ENCODE data around the gene ATP11A. TPM values are rescaled to one million over a fixed set of nuclear protein-coding genes. Genes with fewer than 3 reads are reported as not detected.
A peak's percentile ranks its signal among the peaks of the same experiment; 100 is the strongest.

The ATP11A gene
- total RNA-seq, 5 donors from 2014 or later (not counting 1 experiment from before 2014, with no cell fraction given): 35.7 to 57.1 (median 48.5) TPM

DNA sequence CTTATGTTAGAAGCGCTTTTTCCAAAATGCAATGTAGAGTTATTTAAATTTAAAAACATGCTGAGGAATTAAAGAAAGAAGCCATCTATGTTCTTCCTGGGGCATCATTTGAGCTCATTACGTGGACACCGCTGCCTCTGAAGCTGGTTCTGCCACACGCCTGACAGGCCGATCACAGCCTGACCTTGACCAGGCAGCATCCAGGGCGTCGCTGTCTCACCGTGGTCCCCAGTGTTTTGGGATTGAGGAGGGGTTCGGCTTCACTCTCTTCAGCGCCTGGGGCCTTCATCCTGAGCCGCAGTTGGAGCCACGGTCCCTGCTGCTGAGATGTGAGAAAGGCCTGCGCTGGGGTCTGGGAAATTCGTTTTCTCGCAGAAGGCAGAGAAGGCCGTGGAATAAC is 64.0 kb downstream of the ATP11A start:
- H3K27ac Mint-ChIP-seq: no peak overlapping the region
- H3K27ac ChIP-seq (ENCODE audit: low read length): no peak overlapping the region
- CTCF ChIA-PET: no interaction called here

DNA sequence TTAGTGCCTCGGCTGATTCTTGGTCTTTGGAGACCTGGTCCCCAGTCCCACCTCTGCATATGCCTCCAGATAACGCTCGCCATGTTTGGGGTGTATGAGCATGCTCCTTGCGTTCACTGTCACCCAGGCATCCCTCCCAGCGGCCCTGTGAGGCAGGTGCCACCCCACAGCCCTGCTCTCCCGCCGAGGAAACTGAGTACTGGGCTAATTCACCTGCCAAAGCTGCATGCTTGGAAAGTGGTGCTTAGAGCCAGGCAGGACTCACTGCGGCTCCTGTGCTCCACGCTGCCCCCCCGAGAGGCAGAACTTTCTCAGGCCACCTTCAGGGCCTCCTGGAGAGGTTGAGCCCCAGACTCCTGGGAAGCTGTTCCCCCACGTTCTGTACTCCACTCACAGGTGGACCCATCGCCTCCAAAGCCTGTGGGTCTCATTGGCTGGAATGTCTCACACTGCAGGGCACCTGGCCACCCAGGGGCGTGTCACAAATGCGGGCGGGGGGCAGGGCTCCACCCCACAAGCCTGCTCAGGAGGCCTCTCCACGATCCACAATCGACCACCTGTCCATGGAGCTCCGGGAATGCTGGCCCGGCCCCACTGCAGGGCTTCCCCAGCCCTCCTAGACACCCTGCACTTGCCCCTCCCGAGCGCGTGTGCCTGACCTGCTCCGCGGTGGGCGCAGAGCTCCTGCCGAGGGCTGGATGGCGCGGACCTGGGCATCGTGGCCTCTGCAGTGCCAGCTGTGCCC is 64.6 kb downstream of the ATP11A start:
- Histone ChIP-seq H3K4me1 (ENCODE audit: control insufficient read depth in 1 of 2, extremely low read depth in 1 of 2, insufficient read depth in 2 of 2, low read length in 2 of 2) (peaks cover 9 to 12% of the 10 kb centered on the region in 2 experiments), H3K9me3 (no peaks in the 10 kb centered on the region), H3K27me3 (replicated peaks in 1 of 2; ENCODE audit: control insufficient read depth in 2 of 2, extremely low read depth in 1 of 2, insufficient read depth in 2 of 2, low read length in 1 of 2) (no peaks in the 10 kb centered on the region), H3K36me3 (ENCODE audit: control insufficient read depth in 2 of 2, extremely low read depth in 1 of 2, insufficient read depth in 1 of 2, low read length in 1 of 2) (no peaks in the 10 kb centered on the region), H3K27ac (ENCODE audit: low read length) (no peak overlapping the region), H3K4me3 (ENCODE audit: control insufficient read depth in 1 of 2, extremely low read depth in 1 of 2, low read length in 1 of 2) (no peak overlapping the region)
- WGBS (ENCODE audit: insufficient coverage): 95% methylated on average over 27 of the region's 29 CpGs
- H3K27ac Mint-ChIP-seq: no peak overlapping the region
- no peak overlapping the region for H3K4me3 Mint-ChIP-seq
- peaks cover 36 to 41% (median 40%) of the 10 kb centered on the region in 3 donors for H3K4me1 Mint-ChIP-seq
- ChIA-PET POLR2A (no interaction called here), CTCF (no interaction called here)
- no peak for DNase-seq
- peaks cover 3% of the 10 kb centered on the region for H3K36me3 Mint-ChIP-seq
- no peaks in the 10 kb centered on the region for H3K27me3 Mint-ChIP-seq
- ATAC-seq (replicated peaks in 1 of 4): no peak
- H3K9me3 Mint-ChIP-seq: no peaks in the 10 kb centered on the region

More for the DNA sequence above, 64.0 kb downstream of the ATP11A start:
- POLR2A ChIA-PET: no interaction called here
- Mint-ChIP-seq H3K9me3 (no peaks in the 10 kb centered on the region), H3K27me3 (no peaks in the 10 kb centered on the region), H3K4me3 (peak overlapping the region in 1 of 3 donors; percentile 50), H3K4me1 (peaks cover 30 to 36% (median 35%) of the 10 kb centered on the region in 3 donors), H3K36me3 (peaks cover 3% of the 10 kb centered on the region)
- H3K9me3 ChIP-seq: no peaks in the 10 kb centered on the region
- no peak for ATAC-seq (replicated peaks in 1 of 4)
- no peak overlapping the region for H3K4me3 ChIP-seq (ENCODE audit: control insufficient read depth in 1 of 2, extremely low read depth in 1 of 2, low read length in 1 of 2)
- 98% methylated on average over 15 of the region's 16 CpGs for WGBS (ENCODE audit: insufficient coverage)
- H3K4me1 ChIP-seq (ENCODE audit: control insufficient read depth in 1 of 2, extremely low read depth in 1 of 2, insufficient read depth in 2 of 2, low read length in 2 of 2): peaks cover 9 to 12% of the 10 kb centered on the region in 2 experiments
- DNase-seq: no peak
- no peaks in the 10 kb centered on the region for H3K27me3 ChIP-seq (replicated peaks in 1 of 2; ENCODE audit: control insufficient read depth in 2 of 2, extremely low read depth in 1 of 2, insufficient read depth in 2 of 2, low read length in 1 of 2)
- no peaks in the 10 kb centered on the region for H3K36me3 ChIP-seq (ENCODE audit: control insufficient read depth in 2 of 2, extremely low read depth in 1 of 2, insufficient read depth in 1 of 2, low read length in 1 of 2)

DNA sequence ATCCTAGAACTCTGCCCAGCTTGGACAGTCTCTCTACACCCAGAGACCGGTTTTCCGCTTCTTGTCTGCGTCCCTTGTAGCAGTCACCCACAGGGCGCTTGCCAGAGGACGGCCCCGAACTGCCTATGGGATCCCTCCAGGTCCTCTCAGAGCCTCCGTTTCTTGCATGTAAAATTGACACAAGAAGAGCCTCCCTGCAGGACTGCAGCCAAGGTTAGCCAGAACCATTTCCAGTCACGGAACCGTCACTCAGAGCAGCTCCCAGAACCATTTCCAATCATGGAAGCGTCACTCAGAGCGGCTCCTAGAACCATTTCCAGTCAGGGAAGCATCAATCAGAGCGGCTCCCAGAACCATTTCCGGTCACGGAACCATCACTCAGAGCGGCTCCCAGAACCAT is 65.5 kb downstream of the ATP11A start:
- Histone ChIP-seq H3K9me3 (no peaks in the 10 kb centered on the region), H3K27me3 (replicated peaks in 1 of 2; ENCODE audit: control insufficient read depth in 2 of 2, extremely low read depth in 1 of 2, insufficient read depth in 2 of 2, low read length in 1 of 2) (no peaks in the 10 kb centered on the region), H3K4me1 (ENCODE audit: control insufficient read depth in 1 of 2, extremely low read depth in 1 of 2, insufficient read depth in 2 of 2, low read length in 2 of 2) (peaks cover 9 to 12% of the 10 kb centered on the region in 2 experiments), H3K36me3 (ENCODE audit: control insufficient read depth in 2 of 2, extremely low read depth in 1 of 2, insufficient read depth in 1 of 2, low read length in 1 of 2) (no peaks in the 10 kb centered on the region), H3K27ac (ENCODE audit: low read length) (no peak overlapping the region), H3K4me3 (ENCODE audit: control insufficient read depth in 1 of 2, extremely low read depth in 1 of 2, low read length in 1 of 2) (no peak overlapping the region)
- no peaks in the 10 kb centered on the region for H3K9me3 Mint-ChIP-seq
- ATAC-seq (replicated peaks in 1 of 4) (no peak), DNase-seq (no peak)
- peaks cover 3% of the 10 kb centered on the region for H3K36me3 Mint-ChIP-seq
- no peaks in the 10 kb centered on the region for H3K27me3 Mint-ChIP-seq
- ChIA-PET CTCF (no interaction called here), POLR2A (no interaction called here)
- 95% methylated on average over 15 of the region's 15 CpGs for WGBS (ENCODE audit: insufficient coverage)
- H3K4me3 Mint-ChIP-seq: no peak overlapping the region
- peaks cover 40 to 44% (median 40%) of the 10 kb centered on the region in 3 donors for H3K4me1 Mint-ChIP-seq
- no peak overlapping the region for H3K27ac Mint-ChIP-seq

DNA sequence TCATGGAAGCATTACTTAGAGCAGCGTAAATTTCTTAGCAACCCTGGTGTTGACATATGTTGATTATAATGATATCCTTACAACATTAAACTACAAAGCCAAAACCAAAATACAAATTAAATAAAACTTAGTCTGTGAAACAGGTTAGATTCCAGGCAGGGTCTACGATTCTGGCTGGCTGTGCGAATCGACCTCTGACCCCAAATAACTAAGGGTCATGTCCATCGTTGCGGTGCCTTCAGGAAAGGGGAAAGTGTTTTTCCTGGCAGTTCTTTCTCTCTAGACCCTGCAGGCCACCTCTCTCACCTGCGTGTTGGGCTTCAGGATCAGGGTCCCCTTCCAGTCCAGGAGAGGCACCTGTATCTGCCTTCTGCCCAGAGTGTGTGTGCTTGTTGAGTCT is 66.2 kb downstream of the ATP11A start:
- Mint-ChIP-seq H3K9me3 (no peaks in the 10 kb centered on the region), H3K36me3 (peaks cover 3% of the 10 kb centered on the region), H3K4me1 (peaks cover 36 to 41% (median 40%) of the 10 kb centered on the region in 3 donors), H3K27me3 (no peaks in the 10 kb centered on the region), H3K27ac (no peak overlapping the region), H3K4me3 (no peak overlapping the region)
- Histone ChIP-seq H3K9me3 (no peaks in the 10 kb centered on the region), H3K27me3 (replicated peaks in 1 of 2; ENCODE audit: control insufficient read depth in 2 of 2, extremely low read depth in 1 of 2, insufficient read depth in 2 of 2, low read length in 1 of 2) (no peaks in the 10 kb centered on the region), H3K36me3 (ENCODE audit: control insufficient read depth in 2 of 2, extremely low read depth in 1 of 2, insufficient read depth in 1 of 2, low read length in 1 of 2) (no peaks in the 10 kb centered on the region), H3K27ac (ENCODE audit: low read length) (no peak overlapping the region), H3K4me3 (ENCODE audit: control insufficient read depth in 1 of 2, extremely low read depth in 1 of 2, low read length in 1 of 2) (no peak overlapping the region), H3K4me1 (ENCODE audit: control insufficient read depth in 1 of 2, extremely low read depth in 1 of 2, insufficient read depth in 2 of 2, low read length in 2 of 2) (peaks cover 9 to 12% of the 10 kb centered on the region in 2 experiments)
- WGBS (ENCODE audit: insufficient coverage): 100% methylated on average over 5 of the region's 7 CpGs
- no peak for ATAC-seq (replicated peaks in 1 of 4)
- no peak for DNase-seq
- POLR2A ChIA-PET: no interaction called here
- CTCF ChIA-PET: no interaction called here

DNA sequence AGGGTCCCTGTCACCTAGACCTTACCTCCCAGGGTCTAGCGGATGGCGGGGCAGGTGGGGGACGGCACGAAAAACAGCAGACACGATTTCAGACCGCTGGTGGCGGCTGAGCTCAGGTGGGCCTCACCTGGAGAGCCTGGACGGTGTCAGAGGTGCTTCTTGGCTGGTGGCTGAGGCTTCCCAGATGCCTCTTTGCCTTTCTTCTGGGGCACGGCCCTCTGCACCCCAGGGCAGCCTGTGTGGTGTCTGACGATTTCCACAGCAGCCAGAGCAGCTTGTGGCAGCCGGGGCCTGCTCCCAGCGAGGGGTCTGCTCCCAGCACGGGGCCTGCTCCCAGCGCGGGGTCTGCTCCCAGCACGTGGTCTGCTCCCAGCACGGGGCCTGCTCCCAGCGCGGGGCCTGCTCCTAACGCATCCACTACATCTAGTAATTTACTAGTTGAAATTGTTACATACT is 66.7 kb downstream of the ATP11A start:
- WGBS (ENCODE audit: insufficient coverage): 92% methylated on average over 14 of the region's 20 CpGs
- H3K4me3 Mint-ChIP-seq: no peak overlapping the region
- DNase-seq (no peak), ATAC-seq (replicated peaks in 1 of 4) (no peak)
- H3K36me3 ChIP-seq (ENCODE audit: control insufficient read depth in 2 of 2, extremely low read depth in 1 of 2, insufficient read depth in 1 of 2, low read length in 1 of 2): no peaks in the 10 kb centered on the region
- peaks cover 9 to 12% of the 10 kb centered on the region in 2 experiments for H3K4me1 ChIP-seq (ENCODE audit: control insufficient read depth in 1 of 2, extremely low read depth in 1 of 2, insufficient read depth in 2 of 2, low read length in 2 of 2)
- peaks cover 3% of the 10 kb centered on the region for H3K36me3 Mint-ChIP-seq
- ChIA-PET POLR2A (no interaction called here), CTCF (no interaction called here)
- H3K4me1 Mint-ChIP-seq: peaks cover 36 to 41% (median 40%) of the 10 kb centered on the region in 3 donors
- no peak overlapping the region for H3K27ac Mint-ChIP-seq
- H3K27me3 ChIP-seq (replicated peaks in 1 of 2; ENCODE audit: control insufficient read depth in 2 of 2, extremely low read depth in 1 of 2, insufficient read depth in 2 of 2, low read length in 1 of 2): no peaks in the 10 kb centered on the region
- no peak overlapping the region for H3K4me3 ChIP-seq (ENCODE audit: control insufficient read depth in 1 of 2, extremely low read depth in 1 of 2, low read length in 1 of 2)
- H3K9me3 ChIP-seq: no peaks in the 10 kb centered on the region
- H3K9me3 Mint-ChIP-seq: no peaks in the 10 kb centered on the region
- H3K27me3 Mint-ChIP-seq: no peaks in the 10 kb centered on the region
- H3K27ac ChIP-seq (ENCODE audit: low read length): no peak overlapping the region

DNA sequence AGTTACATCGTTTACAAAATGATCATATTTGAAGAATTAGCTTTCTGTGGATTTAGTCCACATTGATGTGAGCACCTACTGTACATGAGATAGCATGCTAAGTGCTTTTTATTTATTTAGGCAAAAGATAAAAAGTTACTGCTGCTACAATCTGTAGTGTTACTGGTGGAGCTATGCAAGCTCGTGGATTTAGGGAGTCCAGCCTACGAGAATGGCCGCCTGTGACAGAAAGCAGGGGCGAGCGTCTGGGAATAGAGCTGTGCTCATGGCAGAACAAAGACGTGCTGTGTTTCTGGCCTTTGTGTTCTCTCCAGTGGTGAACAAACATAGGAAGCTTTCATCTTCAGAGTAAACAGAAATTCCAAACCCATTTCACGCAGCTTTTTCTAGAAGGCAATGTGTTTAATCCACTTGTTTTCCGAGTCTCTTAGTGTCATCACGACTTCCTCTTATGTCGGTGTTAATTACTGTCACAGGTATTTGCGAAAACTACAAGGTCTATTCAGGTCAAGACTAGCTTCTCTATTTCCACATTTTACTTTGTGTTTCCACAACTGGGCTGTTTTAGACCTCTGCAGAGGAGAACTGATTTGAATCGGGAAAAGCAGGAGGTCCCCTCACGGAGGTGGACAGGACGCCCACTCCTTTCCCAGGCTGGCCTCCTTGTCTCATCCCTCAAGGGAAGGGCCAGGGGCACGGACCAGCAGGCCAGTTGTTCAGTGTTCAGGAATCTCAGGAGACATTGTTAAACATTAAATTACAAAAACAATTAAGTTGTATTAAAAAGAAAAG is 67.3 kb downstream of the ATP11A start:
- Histone ChIP-seq H3K27ac (ENCODE audit: low read length) (no peak overlapping the region), H3K36me3 (ENCODE audit: control insufficient read depth in 2 of 2, extremely low read depth in 1 of 2, insufficient read depth in 1 of 2, low read length in 1 of 2) (no peaks in the 10 kb centered on the region), H3K9me3 (no peaks in the 10 kb centered on the region), H3K27me3 (replicated peaks in 1 of 2; ENCODE audit: control insufficient read depth in 2 of 2, extremely low read depth in 1 of 2, insufficient read depth in 2 of 2, low read length in 1 of 2) (no peaks in the 10 kb centered on the region), H3K4me1 (ENCODE audit: control insufficient read depth in 1 of 2, extremely low read depth in 1 of 2, insufficient read depth in 2 of 2, low read length in 2 of 2) (peaks cover 9 to 12% of the 10 kb centered on the region in 2 experiments), H3K4me3 (ENCODE audit: control insufficient read depth in 1 of 2, extremely low read depth in 1 of 2, low read length in 1 of 2) (no peak overlapping the region)
- no peak for DNase-seq
- ATAC-seq (replicated peaks in 1 of 4): no peak
- H3K27me3 Mint-ChIP-seq: no peaks in the 10 kb centered on the region
- POLR2A ChIA-PET: no interaction called here
- no peaks in the 10 kb centered on the region for H3K9me3 Mint-ChIP-seq
- 99% methylated on average over 12 of the region's 16 CpGs for WGBS (ENCODE audit: insufficient coverage)
- H3K27ac Mint-ChIP-seq: no peak overlapping the region
- CTCF ChIA-PET: no interaction called here
- H3K4me1 Mint-ChIP-seq: peaks cover 31 to 38% (median 38%) of the 10 kb centered on the region in 3 donors
- no peak overlapping the region for H3K4me3 Mint-ChIP-seq
- peaks cover 3% of the 10 kb centered on the region for H3K36me3 Mint-ChIP-seq

All from T-cell (primary cell).